Kidney epithelial cell (primary cell): ENCODE measurements around the gene AREL1. TPM values are rescaled to one million over a fixed set of nuclear protein-coding genes. Genes with fewer than 3 reads are reported as not detected.

Source experiments
- DNase-seq: peaks from one replicate; pipeline ENCODE4 v3.0.0-alpha.2; 2010; ENCODE audit warnings: low read depth
- H3K27me3 ChIP-seq: 2 replicates; pipeline ENCODE4 v1.6.0; 2011; ENCODE audit warnings: low read length; ENCODE audit not compliant: control insufficient read depth, insufficient read depth
- H3K36me3 ChIP-seq: 2 replicates; pipeline ENCODE4 v1.5.1; 2011; ENCODE audit warnings: low read length; ENCODE audit not compliant: control insufficient read depth, insufficient read depth
- H3K4me3 ChIP-seq: 2 replicates; pipeline ENCODE4 v1.5.1; 2011; ENCODE audit warnings: low read depth, mild to moderate bottlenecking, control low read depth, low read length
- total RNA-seq: library from RNA; depleted of rRNA; stranded (reverse); fragments of >200 nt; gene quantifications from 2 replicates; pipeline ENCODE4 v1.2.3, GENCODE V29; 2015
- TF ChIP-seq, protein P1 (sequence below): IDR thresholded peaks from 2 replicates; pipeline ENCODE4 v1.5.1; 2011; ENCODE audit warnings: mild to moderate bottlenecking, moderate library complexity, low read length, control low read depth, inconsistent platforms; ENCODE audit not compliant: insufficient read depth, poor library complexity, severe bottlenecking

Gene AREL1
- total RNA-seq, 1 donor from 2014 or later = 40.2 TPM

DNA sequence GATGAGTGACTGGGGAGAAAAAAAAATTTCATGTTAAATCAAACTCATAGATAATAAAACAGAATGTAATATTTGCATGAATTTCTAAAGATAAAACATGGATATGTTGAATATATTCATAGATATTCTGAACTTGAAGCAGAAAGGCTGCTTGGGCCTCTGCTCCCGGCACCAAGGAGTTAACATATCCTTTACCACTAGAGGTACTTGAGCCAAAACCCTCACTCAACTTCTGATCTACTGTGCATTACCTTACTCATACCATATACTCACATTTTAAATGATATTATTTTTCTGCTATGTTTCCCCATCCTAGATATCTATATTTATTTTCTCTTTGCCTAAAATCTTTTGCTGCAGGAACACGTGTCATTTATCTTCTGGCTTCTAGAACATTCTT, 14.9 kb downstream of the AREL1 start:
- DNase-seq = no peak
- H3K27me3 ChIP-seq = no peaks in the 10 kb centered on the region
- no peaks in the 10 kb centered on the region for H3K36me3 ChIP-seq
- TF ChIP-seq, protein P1, sequence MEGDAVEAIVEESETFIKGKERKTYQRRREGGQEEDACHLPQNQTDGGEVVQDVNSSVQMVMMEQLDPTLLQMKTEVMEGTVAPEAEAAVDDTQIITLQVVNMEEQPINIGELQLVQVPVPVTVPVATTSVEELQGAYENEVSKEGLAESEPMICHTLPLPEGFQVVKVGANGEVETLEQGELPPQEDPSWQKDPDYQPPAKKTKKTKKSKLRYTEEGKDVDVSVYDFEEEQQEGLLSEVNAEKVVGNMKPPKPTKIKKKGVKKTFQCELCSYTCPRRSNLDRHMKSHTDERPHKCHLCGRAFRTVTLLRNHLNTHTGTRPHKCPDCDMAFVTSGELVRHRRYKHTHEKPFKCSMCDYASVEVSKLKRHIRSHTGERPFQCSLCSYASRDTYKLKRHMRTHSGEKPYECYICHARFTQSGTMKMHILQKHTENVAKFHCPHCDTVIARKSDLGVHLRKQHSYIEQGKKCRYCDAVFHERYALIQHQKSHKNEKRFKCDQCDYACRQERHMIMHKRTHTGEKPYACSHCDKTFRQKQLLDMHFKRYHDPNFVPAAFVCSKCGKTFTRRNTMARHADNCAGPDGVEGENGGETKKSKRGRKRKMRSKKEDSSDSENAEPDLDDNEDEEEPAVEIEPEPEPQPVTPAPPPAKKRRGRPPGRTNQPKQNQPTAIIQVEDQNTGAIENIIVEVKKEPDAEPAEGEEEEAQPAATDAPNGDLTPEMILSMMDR = no peak
- no peak overlapping the region for H3K4me3 ChIP-seq

DNA sequence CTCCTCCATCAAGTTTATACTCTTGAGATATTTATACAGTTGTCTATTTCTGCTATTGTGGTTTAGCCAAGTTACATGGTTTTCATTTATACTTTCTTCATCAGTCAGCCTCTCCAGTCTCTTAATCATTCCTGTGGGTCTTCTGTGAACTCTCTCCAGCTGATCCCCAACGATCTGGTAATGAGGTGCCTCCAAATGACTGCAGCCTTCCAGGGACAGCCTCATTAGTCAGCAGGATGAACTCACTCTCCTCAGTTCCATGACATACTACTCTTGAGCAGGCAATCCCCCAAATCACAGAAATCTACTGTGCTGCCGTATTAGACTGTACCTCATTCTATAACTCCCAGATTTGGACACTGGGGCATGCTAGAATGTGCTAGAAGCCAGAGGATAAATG, 15.3 kb downstream of the AREL1 start:
- no peak for DNase-seq
- Histone ChIP-seq H3K36me3 (no peaks in the 10 kb centered on the region), H3K4me3 (no peak overlapping the region), H3K27me3 (no peaks in the 10 kb centered on the region)
- TF ChIP-seq, protein P1 = no peak

GRCh38 chr14:74697011-74697410, 15.9 kb downstream of the AREL1 start:
- H3K36me3 ChIP-seq = no peaks in the 10 kb centered on the region
- H3K27me3 ChIP-seq = no peaks in the 10 kb centered on the region
- TF ChIP-seq, protein P1 = no peak
- DNase-seq = no peak
- H3K4me3 ChIP-seq = no peak overlapping the region

DNA sequence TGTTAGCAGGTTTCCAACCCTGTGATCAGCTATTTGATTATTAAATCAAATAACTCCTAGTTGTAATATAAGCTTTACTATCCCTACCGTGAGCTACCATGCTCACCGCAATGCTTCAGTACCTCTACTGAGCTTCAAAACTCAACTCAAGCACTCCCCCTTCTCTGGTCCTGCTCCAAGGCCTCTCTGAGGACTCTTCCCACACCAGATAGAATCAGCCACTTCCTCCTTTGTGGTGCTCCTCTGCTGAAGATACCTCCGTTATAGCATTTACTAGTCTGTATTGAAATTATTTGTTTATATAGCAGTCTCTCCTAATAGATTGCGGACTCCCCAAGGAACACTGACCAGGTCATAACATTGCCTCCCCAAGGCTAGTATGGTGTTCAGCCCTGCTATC, 17.5 kb downstream of the AREL1 start:
- TF ChIP-seq, protein P1 = no peak
- peaks cover under 1% of the 10 kb centered on the region for H3K36me3 ChIP-seq
- DNase-seq = no peak
- H3K4me3 ChIP-seq = no peak overlapping the region
- H3K27me3 ChIP-seq = no peaks in the 10 kb centered on the region

DNA sequence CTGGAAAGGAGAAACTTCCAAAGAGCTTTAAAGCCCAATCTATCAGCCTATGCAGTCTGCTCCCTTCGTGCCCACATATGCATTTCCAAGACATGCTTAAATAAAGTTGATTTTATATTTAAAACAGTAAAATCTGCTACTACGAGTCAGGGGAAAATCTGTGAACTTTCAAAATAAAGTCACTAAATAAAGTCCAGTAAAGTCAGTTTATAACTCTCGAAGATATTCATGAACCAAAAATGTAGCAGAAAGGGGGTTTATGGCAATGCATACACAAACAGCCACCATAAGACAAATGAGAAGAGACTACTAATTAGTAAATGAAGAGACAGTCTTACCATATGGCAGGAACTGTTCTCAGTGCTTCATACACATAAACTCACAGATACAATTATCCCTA, 19.7 kb downstream of the AREL1 start:
- TF ChIP-seq, protein P1 = no peak
- Histone ChIP-seq H3K27me3 (no peaks in the 10 kb centered on the region), H3K36me3 (peaks cover 2% of the 10 kb centered on the region), H3K4me3 (no peak overlapping the region)
- no peak for DNase-seq

DNA sequence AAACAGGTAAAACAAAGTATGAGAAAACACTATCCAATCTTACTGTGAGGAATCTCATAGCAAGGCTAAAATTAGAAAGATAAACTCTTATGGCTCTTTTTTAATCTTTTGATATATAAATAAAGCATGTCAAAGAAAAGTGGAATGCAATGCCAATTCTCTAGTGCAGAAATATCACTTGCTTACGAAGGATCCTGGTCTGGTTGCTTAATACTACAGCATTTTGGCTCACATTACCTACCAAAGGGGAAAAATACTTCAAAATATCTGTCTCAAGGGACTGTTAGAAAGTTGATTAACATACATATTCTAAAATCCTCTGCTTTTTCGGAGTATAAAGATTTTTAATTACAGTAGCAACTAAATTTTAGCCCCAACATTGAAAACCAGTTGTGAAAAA, 21.4 kb downstream of the AREL1 start:
- Histone ChIP-seq H3K27me3 (no peaks in the 10 kb centered on the region), H3K4me3 (no peak overlapping the region), H3K36me3 (peaks cover 2% of the 10 kb centered on the region)
- DNase-seq = no peak
- TF ChIP-seq, protein P1 = no peak
